Activated CD4-positive, alpha-beta T cell treated with anti-CD3 and anti-CD28 coated beads, Interleukin-2, amount 50 U/mL, for 24 hours (primary cell): ENCODE data around the gene ST8SIA4.

Experiments
- DNase-seq, 2 donors: peaks; one replicate each; pipeline ENCODE4 v3.0.0-alpha.2; 2020; ENCODE audit warnings: low read depth in 1 of 2, low spot score in 1 of 2

ST8SIA4 gene

DNA sequence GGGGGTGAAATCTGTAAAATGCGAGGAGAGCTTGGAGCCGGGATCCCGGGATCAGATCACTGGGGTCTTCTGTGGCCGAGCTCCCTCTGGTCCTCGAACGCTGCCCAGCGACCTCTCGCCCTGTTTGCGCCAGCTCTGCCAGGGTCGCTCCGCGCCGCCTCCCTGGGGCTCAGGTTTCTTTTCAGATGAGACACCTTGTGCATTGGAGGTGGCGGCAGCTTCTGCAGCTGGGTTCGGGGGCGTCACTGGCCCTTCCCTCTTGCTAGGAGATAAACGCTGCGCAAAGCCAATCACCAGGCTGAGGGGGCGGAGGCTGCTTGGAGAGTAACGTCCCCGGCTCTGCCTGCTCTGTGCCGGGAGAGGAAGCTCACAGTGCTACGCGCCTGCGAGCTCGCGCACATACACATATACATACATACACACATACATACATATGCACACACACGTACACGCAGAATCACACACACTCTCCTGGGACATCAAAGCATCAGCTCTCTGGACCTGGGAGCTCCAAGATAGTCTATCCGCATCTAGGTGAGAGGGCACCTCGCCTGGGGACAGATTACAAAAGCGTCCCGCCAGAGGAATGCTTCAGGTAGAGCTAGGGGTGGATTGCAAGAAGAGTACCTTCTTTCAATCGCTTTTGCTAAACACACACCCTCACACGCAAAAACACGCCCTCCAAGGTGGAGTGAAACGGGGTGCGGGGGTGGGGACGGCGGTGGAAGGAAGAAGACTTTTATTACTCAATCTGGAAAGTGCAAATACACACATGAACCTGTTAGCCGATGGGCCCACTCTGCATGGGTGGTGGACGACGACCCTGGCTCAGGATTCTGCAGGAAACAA, at the start of gene ST8SIA4:
ST8SIA4 (minus strand) TSS at position 244 of the 849 bp plus-strand sequence. CDS start 327 bp downstream, outside the sequence.
- peak in 1 of 2 donors; percentile 91 for DNase-seq

- DNase-seq, result no peak
Measured at GRCh38 chr5:100950985-100951384, 47.9 kb upstream of the ST8SIA4 start.

DNA sequence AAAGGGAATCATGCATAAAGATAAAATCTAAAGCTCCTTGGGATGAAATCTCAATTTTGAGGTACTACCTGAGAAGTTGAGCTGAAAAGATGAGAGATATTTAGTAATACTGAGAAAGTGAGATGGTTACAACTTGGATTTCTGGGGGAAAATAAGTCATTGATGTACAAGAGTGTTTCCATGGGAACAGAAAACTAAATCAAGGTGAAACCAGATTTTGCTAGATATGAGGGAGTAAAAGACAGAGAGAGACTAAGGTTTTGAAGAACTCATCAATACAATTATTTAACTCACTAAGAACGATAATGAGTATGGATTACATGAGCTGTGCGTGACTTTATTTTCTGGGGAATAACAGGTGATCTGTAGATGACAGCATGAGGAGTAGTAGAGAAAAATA, 10.2 kb upstream of the ST8SIA4 start:
- DNase-seq, result no peak

DNA sequence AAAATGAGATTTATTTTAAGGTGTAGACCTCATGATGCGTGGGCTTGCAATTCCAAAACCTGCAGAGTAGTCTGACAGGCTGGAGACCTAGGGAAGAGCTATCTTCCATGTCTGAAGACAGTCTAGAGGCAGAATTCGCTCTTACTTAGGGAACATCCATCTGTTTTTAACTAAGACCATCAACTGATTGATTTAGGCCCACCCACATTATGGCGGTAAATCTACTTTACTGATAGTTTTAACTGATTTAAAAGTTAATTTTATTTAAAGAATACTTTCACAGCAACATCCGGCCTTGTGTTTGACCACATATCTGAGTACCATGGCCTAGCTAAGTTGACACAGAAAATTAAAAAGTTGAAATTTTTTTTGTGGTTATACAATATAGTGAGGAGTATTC, 6.0 kb upstream of the ST8SIA4 start:
- no peak for DNase-seq

GRCh38 chr5:100905259-100905914, 2.3 kb upstream of the ST8SIA4 start:
- DNase-seq, result no peak

GRCh38 chr5:100904259-100904861, 1.3 kb upstream of the ST8SIA4 start:
- peak in 1 of 2 donors; percentile 53 for DNase-seq

DNA sequence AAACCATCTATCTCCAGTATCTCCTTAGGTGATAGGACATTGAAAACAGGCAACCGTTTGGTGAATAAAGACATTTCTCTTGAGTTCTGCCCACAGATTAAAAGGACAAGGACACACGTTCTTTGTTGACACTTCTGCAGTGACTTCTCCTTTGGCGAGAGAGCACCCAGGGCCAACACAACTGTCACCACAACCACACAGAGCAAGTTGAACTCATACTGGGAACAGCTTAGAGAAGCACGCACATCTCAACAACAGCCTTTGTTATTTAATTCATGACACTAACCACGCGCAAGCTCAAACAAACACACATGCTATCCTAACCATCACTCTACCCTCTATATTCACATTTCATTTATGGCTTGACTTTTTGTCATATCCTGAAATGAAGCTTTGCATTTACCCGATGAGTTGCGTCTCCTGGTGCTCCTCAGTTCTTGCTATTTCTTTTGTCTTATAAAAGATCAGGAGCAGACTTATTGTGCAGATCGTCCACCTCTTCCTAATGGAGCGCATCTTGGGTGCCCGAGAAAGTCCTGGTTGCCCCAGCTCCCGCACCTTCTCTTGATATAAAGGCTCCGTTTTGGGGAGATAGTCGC, 543 bp downstream of the ST8SIA4 start:
- DNase-seq, result peak in 1 of 2 donors; percentile 17

DNA sequence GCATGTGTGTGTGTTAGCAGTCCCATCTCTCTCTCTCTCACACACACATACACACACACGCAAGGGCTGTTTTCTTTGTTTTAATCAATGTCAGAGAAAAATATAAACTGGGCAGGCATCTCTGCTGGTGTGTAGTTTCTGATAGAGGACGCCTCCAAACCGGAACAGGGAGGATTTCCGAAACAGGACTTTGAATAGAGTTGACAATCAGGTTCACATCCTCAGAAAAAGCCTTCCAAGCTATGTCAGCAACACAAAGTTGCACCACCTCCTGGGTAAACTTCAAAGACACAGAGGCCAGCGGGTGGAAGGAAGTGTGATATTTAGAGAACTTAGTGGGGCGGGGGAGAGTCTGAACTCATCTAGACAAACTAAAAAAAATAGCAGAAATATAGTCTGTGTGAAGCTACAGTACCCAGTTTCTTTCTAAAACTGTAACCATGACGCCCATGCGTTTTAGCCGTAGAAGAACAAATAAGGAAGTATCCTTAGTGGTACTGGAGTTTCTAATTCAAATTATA, 1.2 kb downstream of the ST8SIA4 start:
- DNase-seq, result peak in 1 of 2 donors; percentile 59

GRCh38 chr5:100900796-100901781, 2.0 kb downstream of the ST8SIA4 start:
- DNase-seq, result peak; percentile 78 to 91

DNA sequence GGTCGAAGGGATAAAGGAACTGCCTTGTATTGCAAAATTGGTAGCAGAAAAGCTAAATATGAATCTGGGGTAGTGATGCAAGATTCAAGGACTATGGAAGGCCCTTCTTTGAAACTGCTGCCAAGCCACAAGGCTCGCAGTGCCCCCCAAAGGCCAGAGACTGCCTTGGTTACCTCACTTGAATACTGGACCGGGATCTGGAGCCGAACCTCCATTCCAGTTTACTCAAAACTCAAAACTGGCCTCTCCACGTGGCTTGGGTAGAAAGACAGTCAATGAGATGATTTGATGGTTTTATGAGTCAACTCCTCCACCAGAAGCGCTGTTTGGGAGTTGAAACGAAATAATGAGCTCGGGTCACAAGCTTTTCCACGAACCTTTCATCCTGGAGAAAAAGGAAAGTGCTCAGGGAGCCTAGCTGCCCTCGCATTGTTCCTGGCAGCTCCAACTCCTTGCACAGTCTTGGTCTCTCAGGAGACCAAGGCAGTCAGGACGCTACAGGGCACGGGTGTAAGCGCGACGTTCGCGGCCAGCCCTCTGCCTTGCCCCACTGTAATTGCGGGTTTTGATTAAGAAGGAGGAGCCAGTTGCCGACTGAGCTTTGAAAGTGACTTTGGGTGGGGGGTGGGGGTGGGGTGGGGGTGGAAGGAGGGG, 2.8 kb downstream of the ST8SIA4 start:
- peak in 1 of 2 donors; percentile 68 for DNase-seq

DNA sequence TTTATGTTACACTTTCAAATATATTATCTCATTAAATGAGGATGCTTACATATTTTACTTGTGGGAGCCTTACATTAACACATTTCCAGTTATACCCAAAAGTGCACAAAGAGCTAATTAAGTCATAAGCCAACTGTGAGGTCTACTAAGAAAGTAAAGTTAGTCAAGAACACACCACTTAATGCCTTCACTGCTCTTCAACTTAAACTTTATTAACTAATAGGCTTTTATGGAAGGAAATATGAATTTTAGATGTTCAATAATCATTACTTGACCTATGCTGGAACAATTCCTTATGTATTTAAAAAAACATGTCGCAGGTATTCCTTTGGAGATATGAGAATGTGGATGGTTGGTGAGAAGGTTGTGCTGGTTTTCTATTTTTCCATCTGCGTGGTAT, 3.4 kb downstream of the ST8SIA4 start:
- DNase-seq, result no peak

DNA sequence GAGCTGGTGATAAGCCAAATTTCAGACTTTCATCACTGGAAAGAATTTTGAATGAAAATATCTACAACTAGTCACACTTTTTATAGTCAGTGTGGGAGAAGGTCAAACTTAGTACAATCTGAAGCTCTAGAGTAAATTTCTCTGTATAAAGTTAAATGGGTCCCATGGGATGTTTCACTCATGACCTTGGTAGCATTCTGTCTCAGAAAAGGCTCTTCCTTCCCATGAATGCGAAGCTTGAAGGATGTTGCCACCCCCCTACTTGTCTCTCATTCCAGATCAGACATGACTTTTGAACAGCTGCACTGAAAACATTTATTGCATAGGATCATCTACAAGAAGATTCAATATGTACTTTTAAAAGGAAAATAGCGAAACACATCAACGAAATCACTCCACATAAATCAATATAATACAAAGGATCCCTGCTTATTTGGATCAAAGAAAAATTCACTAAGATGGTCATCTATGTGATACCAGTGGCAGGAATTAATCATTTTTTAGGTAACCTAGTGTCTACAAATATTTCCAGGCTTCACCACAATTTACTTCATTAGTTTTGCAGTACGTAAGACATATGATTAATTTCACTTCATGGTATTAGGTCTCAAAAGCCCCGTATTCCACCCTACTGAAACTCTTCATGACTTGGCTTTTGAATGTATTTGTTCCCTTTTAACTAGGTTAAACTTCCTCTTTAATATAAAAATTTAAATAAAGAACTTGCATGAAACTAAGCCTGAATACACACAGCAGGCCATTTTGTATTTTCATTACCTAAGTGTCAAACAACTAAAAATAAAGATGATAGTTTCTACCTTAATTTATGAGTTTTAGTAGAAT, 4.4 kb downstream of the ST8SIA4 start:
- no peak for DNase-seq

GRCh38 chr5:100896054-100896453, 7.0 kb downstream of the ST8SIA4 start:
- DNase-seq, result no peak

DNA sequence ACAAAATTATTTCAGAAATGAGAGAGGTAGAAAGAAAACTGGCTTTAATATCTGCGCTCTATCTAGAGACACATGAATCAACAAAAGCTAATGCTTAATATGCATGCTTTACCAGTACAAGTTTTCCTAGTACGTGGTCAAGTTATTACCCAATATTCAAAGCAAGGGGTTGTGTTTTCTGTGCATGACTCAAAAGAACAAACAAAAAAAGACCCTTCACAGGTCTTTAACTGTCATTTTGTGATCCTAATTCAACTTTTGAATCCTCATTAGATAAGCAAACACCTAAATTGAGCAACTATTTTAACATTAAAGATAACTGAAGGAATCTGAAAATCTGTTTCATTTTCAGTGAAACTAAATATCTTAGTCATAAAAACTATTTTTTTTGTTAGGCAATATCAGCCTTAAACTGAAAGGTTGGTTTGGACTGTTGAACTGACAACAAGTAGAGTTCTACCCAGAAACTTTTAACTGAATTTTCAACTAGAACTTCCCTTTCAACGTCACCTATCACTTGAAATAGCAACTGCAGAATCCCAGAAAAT, 12.5 kb downstream of the ST8SIA4 start:
- no peak for DNase-seq

DNA sequence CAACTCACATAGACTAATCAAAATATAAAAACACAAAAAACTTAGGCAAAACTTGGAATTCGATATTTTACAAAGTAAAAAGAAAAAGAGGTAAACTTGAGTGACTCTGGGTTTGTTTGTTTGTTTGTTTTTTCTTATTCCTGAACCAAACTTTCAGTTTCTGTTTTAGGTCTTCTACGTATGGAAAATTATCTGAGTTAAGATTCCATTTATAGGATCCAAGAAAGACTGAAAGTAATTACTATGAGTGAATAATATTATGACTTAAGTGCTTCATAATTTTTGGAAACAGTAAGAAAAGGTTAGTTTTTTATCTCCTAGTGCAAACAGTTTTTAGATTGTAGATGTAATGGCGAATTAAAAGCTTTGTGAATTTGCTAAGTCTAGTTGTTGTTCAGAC, 13.2 kb downstream of the ST8SIA4 start:
- no peak for DNase-seq

GRCh38 chr5:100889165-100889743, 13.8 kb downstream of the ST8SIA4 start:
- DNase-seq, result no peak

GRCh38 chr5:100877274-100877673, 25.8 kb downstream of the ST8SIA4 start:
- no peak for DNase-seq
